Prostate gland (tissue), 2 donors: ENCODE results near the gene KCNQ4.

Source experiments
- CTCF ChIP-seq, 4 experiments: fragments of 200-600 bp in 2 of 4; fragments of 450-650 bp in 2 of 4; sonication (generic) in 2 of 4; IDR thresholded peaks; 1 replicate in 3 of 4; 2 replicates in 1 of 4; pipeline ENCODE4 v1.5.1; 2016 to 2019; ENCODE audit warnings: antibody characterized with exemption in 4 of 4, mild to moderate bottlenecking in 2 of 4, moderate library complexity in 2 of 4
- POLR2AphosphoS5 ChIP-seq: sonication (generic); formaldehyde crosslinking; IDR thresholded peaks from one replicate; pipeline ENCODE4 v1.6.1; 2017; ENCODE audit warnings: antibody characterized with exemption

- TF ChIP-seq CTCF (IDR thresholded peaks at IDR 0.05) (no peak), POLR2AphosphoS5 (no peak)
Observed at GRCh38 chr1:40844887-40845878, 61.6 kb downstream of the KCNQ4 start.
